HepG2 (cell line): ENCODE results near the gene SCUBE1. TPM values are rescaled to one million over a fixed set of nuclear protein-coding genes. Genes with fewer than 3 reads are reported as not detected.

Experiments used
- AHDC1 ChIP-seq: sonication (generic); formaldehyde crosslinking; IDR thresholded peaks from 2 replicates; pipeline ENCODE4 v1.5.1; 2020; ENCODE audit warnings: mild to moderate bottlenecking, missing genetic modification reagents, borderline replicate concordance
- ATF1 ChIP-seq: IDR thresholded peaks from 2 replicates; pipeline ENCODE4 v1.6.1; 2016; ENCODE audit warnings: mild to moderate bottlenecking, control low read depth
- CTCF ChIP-seq: sonication (generic); formaldehyde crosslinking; IDR thresholded peaks from 2 replicates; pipeline ENCODE4 v1.5.0; 2020; ENCODE audit warnings: mild to moderate bottlenecking, missing genetic modification reagents, moderate library complexity
- DNMT3B ChIP-seq: conservative IDR thresholded peaks from 2 replicates; pipeline ENCODE4 v1.6.1; 2016; ENCODE audit warnings: missing biosample characterization, control low read depth
- EP300 ChIP-seq, 3 experiments: sonication (generic) in 1 of 3; formaldehyde crosslinking in 1 of 3; IDR thresholded peaks; 2 replicates each; pipeline versions ENCODE4 v1.5.1 to v1.6.1; 2011 to 2020; ENCODE audit warnings: low read depth in 2 of 3, low read length in 2 of 3, borderline replicate concordance in 1 of 3, improper control_type of control experiment in 1 of 3, mild to moderate bottlenecking in 1 of 3, missing genetic modification reagents in 1 of 3, moderate library complexity in 1 of 3
- ERF ChIP-seq: IDR thresholded peaks from 2 replicates; pipeline ENCODE4 v1.6.1; 2018; ENCODE audit warnings: missing biosample characterization, missing genetic modification reagents
- FOXK2 ChIP-seq: fragments of 450-650 bp; IDR thresholded peaks from 2 replicates; pipeline ENCODE4 v1.6.1; 2016
- JARID2 ChIP-seq: sonication (generic); formaldehyde crosslinking; IDR thresholded peaks from 2 replicates; pipeline ENCODE4 v1.8.1; 2023; ENCODE audit warnings: missing genetic modification reagents, inconsistent platforms; ENCODE audit not compliant: insufficient replicate concordance
- JUND ChIP-seq: sonication (generic); formaldehyde crosslinking; IDR thresholded peaks from 2 replicates; pipeline ENCODE4 v1.8.0; 2022; ENCODE audit warnings: mild to moderate bottlenecking, missing genetic modification reagents
- KDM5A ChIP-seq: fragments of 200-600 bp; sonication (generic); IDR thresholded peaks from 2 replicates; pipeline ENCODE4 v1.7.0; 2018; ENCODE audit warnings: antibody characterized with exemption, mild to moderate bottlenecking, low read length, borderline replicate concordance
- SMARCE1 ChIP-seq: fragments of 450-650 bp; IDR thresholded peaks from 2 replicates; pipeline ENCODE4 v1.6.1; 2017; ENCODE audit warnings: borderline replicate concordance
- SOX13 ChIP-seq, 3 experiments: fragments of 450-650 bp in 1 of 3; sonication (generic) in 1 of 3; formaldehyde crosslinking in 1 of 3; IDR thresholded peaks in 2 of 3; conservative IDR thresholded peaks in 1 of 3; 2 replicates each; pipeline versions ENCODE4 v1.5.0 to v1.6.1; 2016 to 2020; ENCODE audit warnings: antibody characterized with exemption in 1 of 3, mild to moderate bottlenecking in 1 of 3, missing compliant biosample characterization in 1 of 3, missing genetic modification reagents in 1 of 3, moderate library complexity in 1 of 3
- TFAP4 ChIP-seq: sonication (generic); IDR thresholded peaks from 2 replicates; pipeline ENCODE4 v1.6.1; 2016; ENCODE audit warnings: low read depth, borderline replicate concordance
- YY1 ChIP-seq: IDR thresholded peaks from 2 replicates; pipeline ENCODE4 v1.6.1; 2011; ENCODE audit warnings: low read length, low read depth, moderate library complexity, mild to moderate bottlenecking; ENCODE audit not compliant: insufficient read depth, insufficient replicate concordance
- ZBTB21 ChIP-seq: sonication (generic); formaldehyde crosslinking; IDR thresholded peaks from 2 replicates; pipeline ENCODE4 v1.4.0; 2020; ENCODE audit warnings: missing genetic modification reagents
- ZFX ChIP-seq: sonication (generic); formaldehyde crosslinking; IDR thresholded peaks from 2 replicates; pipeline ENCODE4 v1.4.0; 2020; ENCODE audit warnings: mild to moderate bottlenecking, low read depth, missing genetic modification reagents, moderate library complexity
- polyA plus RNA-seq, 8 experiments: library from polyadenylated mRNA; depleted of rRNA in 3 of 8; stranded (reverse) in 7 of 8; unstranded in 1 of 8; fragments of >200 nt; fragmentation: Illumina TruSeq in 4 of 8; extraction: Trizol in 4 of 8; gene quantifications; 2 replicates each; pipeline versions ENCODE4 v1.2.1 to v1.2.3, GENCODE V29; 2011 to 2016; ENCODE audit warnings: low read depth in 4 of 8, missing spikeins in 1 of 8, mixed read lengths in 1 of 8; ENCODE audit not compliant: insufficient read depth in 1 of 8
- total RNA-seq, 5 experiments: library from RNA; depleted of rRNA; stranded (reverse); fragments of >200 nt; fragmentation: Illumina TruSeq; extraction: Trizol; gene quantifications; 2 replicates each; pipeline ENCODE4 v1.2.3, GENCODE V29; 2016; ENCODE audit warnings: low read depth in 1 of 5

The SCUBE1 gene
- total and polyA plus RNA-seq, 2 of the 13 experiments (the other 11 are each of a cell fraction or from before 2014, with no cell fraction given), result under 0.01 to 0.05 TPM

GRCh38 chr22:43293655-43294392, 49.3 kb downstream of the SCUBE1 start (continued):
- 0 out of 2 replicates have a peak, but pooled peaks have one; percentile 25 for TF ChIP-seq AHDC1 (CRISPR knock-in tag)
- peak; percentile 53; the same call in 1 of the 2 replicates for TF ChIP-seq FOXK2
- no peak for TF ChIP-seq ATF1 (CRISPR knock-in tag)
- TF ChIP-seq JUND (CRISPR knock-in tag), result 0 out of 2 replicates have a peak, but pooled peaks have one; percentile 26
- peak; percentile 37; the same call in 1 of the 2 replicates for TF ChIP-seq ERF (CRISPR knock-in tag)
- no peak for TF ChIP-seq SMARCE1
- peak in 1 of 2 experiments; percentile 18; a peak in 1 of 4 replicates for TF ChIP-seq EP300 (IDR thresholded peaks at IDR 0.05; ENCODE audit: low read depth in 2 of 2, low read length in 2 of 2)
- TF ChIP-seq EP300 (CRISPR knock-in tag; IDR thresholded peaks at IDR 0.05; ENCODE audit: borderline replicate concordance), result peak; percentile 48; the same call in 1 of the 2 replicates
- TF ChIP-seq YY1, result no peak
- peak; percentile 48; the same call in 1 of the 2 replicates for TF ChIP-seq TFAP4
- TF ChIP-seq DNMT3B (CRISPR knock-in tag), result no peak
- TF ChIP-seq ZBTB21 (CRISPR knock-in tag), result 0 out of 2 replicates have a peak, but pooled peaks have one; percentile 30
- TF ChIP-seq KDM5A, result no peak
- TF ChIP-seq CTCF (CRISPR knock-in tag), result peak; percentile 41
- TF ChIP-seq SOX13 (IDR thresholded peaks at IDR 0.05), result 0 out of 2 replicates have a peak, but pooled peaks have one; percentile 38
- peak in 1 of 2 experiments; percentile 87; a peak in 2 of 4 replicates for TF ChIP-seq SOX13 (CRISPR knock-in tag; conservative IDR thresholded peaks at IDR 0.05 in 1 of 2, IDR thresholded peaks at IDR 0.05 in 1 of 2)
- peak; percentile 34; the same call in 1 of the 2 replicates for TF ChIP-seq ZFX (CRISPR knock-in tag)
- no peak for TF ChIP-seq JARID2 (CRISPR knock-in tag)
